HG02938 (cell line): Measurements from ENCODE around the gene SPI1.

Experiments
- ATAC-seq: cut with Tn5 transposase; IDR thresholded peaks from one replicate; pipeline ENCODE4 v1.9.1; 2021; ENCODE audit warnings: mild to moderate bottlenecking, moderate library complexity; ENCODE audit not compliant: unreplicated experiment

The SPI1 gene

DNA sequence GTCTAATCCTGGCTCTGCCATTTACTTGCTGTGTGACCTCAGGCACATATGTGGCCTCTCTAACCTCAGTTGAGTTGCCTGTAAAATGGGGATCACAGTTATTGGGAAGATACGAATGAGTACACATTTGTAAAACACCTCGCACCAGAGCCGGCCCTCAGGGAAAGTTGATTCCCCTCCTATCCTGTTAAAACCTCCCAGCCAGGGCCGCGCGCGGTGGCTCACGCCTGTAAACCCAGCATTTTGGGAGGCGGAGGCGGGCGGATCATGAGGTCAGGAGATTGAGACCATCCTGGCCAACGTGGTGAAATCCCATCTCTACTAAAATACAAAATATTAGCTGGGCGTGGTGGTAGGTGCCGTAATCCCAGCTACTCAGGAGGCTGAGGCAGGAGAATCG, 18.0 kb downstream of the SPI1 start:
- no peak for ATAC-seq

- no peak for ATAC-seq
Observed at GRCh38 chr11:47359586-47359985, 18.8 kb downstream of the SPI1 start.

DNA sequence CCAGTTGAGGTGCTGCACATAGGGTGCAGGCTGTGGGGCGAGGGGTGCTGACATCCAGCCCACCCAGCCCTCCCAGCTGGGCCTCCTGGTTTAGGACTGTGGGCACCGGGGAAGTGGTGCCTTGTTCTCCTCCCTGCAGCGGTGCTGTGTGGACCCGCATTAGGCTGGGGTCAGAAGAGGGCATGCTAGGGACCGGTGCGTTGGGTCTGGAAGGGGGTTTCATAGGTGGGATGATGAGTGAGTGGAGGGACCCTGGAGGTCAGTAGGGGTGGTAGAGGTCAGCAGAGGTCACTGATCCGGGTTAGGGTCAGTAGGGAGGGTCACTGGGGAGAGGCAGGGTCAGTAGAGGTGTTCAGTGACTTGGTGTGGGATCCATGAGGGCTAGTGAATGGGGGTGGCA, 19.2 kb downstream of the SPI1 start:
- no peak for ATAC-seq

DNA sequence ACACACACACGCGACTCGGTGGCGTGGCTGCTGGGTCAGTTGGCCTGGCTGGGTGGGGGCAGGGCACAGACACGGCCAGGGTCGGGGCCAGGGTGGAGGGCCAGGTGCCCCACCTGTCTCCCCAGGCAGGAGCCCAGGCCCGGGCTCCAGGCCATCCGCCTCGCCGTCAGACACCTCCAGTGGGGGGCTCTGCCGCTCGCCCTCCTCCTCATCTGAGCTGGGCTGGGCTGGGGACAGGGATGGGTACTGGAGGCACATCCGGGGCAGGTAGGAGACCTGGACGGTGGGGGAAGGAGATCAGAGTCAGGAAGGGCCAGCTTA, 19.7 kb downstream of the SPI1 start:
- no peak for ATAC-seq

- ATAC-seq = no peak
Observed at GRCh38 chr11:47357985-47358730, 20.2 kb downstream of the SPI1 start.

DNA sequence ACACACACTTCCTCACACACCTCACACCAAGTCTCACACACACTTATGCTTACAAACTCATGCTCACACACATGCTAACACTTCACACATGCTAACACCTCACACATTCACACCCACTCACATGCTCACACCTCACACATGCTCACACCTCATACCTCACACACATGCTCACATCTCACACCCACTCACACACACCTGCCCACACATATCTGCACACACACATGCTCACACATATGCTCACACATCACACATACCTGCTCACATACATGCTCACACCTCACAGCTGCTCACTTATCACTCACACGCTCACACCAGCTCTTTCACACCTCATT, 21.4 kb downstream of the SPI1 start:
- no peak for ATAC-seq

GRCh38 chr11:47356129-47356997, 22.0 kb downstream of the SPI1 start:
- ATAC-seq = no peak

DNA sequence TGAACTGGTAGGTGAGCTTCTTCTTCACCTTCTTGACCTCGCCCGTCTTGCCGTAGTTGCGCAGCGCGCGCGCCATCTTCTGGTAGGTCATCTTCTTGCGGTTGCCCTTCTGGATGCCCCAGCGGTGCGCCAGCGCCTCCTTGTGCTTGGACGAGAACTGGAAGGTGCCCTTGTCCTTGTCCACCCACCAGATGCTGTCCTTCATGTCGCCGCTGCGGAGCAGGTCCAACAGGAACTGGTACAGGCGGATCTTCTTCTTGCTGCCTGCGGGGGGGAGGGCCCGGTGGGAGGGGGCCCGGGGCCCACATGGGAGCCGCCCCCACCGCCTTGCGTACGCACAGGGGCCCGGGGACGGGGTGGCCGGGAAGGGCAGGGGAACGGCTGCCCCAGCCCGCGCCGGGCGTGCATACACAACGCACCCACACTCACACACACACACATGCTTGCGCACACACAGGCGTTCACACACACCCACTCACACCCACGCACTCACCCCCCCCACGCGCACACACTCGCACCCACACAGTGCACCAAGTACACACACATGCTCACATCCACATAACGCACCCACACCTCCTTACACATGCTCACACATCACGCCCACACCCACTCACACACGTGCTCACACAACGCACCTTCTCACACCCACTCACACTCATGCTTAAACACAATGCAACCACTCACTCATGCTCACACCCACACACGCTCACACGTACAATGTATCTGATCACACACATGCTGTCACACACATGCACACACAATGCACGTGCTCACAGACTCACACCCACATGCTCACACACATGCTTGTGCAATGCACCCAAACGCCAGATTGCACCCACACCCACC, 22.8 kb downstream of the SPI1 start:
- ATAC-seq = no peak

GRCh38 chr11:47354913-47355282, 23.4 kb downstream of the SPI1 start:
- ATAC-seq = no peak

- ATAC-seq = no peak
Observed at GRCh38 chr11:47353978-47354774, 24.2 kb downstream of the SPI1 start.

- no peak for ATAC-seq
Observed at GRCh38 chr11:47352556-47352955, 25.8 kb downstream of the SPI1 start, which contains the start of gene MYBPC3. Gene MYBPC3, minus strand, starts transcription at chr11:47352702. Its CDS starts 55 bp downstream, at chr11:47352647.

DNA sequence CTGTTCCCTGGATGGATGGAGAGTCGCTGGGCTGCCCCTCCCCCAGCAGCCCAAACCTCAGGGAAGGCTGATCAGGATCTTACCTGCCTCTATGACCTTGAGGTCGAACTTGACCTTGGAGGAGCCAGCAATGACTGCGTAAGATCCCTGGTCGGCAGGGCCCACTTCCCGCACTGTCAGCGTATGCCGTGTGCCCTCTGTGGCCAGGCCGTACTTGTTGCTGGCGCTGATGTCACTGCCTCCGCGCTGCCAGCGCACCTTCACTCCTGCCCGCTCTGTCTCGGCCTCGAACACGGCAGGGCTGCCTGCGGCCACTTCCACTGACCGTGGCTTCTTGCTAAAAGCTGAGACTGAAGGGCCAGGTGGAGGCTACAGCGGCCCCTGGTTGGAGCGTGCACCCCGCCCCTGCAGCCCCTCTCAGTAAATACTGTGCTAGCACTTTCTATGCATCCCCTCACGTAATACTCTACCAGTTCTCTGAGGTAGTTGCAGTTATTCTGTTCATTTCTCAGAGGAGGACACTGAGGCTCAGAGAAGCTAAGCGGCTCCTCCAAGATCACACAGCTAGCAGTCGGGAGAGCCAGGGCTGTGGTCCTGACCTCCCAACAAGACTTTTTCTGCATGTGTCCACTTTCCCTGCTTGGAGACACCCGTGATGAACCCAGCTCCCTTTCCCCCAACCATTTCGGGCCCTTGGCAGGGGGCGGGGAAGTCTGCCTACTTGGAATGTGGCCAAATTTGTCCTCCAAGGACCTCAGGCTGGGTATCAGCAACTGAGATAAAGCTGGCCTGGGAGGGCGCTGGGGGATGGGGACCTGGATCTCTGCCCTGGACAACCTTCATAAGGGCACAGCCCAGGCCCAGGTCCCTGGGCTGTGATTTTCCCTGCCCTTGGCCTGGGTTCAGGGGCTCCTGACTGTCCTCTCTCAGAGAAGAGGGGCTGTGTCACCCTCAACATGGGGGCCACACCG, 26.9 kb downstream of the SPI1 start:
- ATAC-seq = no peak

DNA sequence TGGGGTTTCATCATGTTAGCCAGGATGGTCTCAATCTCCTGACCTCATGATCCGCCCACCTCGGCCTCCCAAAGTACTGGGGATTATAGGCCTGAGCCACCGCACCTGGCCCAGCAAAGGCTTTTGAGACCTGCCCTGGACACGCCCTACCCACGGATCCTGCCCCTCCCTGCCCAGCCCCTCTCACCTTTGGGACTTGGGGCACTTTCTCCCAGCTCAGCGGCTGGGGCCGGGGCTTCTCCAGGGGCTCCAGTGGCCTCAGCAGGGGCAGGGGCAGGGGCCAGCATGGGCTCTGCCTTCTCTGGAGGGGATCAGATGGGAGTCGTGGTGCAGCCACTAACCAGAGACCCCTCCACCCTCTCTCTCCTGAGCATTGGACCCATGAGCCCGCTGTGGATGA, 28.0 kb downstream of the SPI1 start:
- ATAC-seq = no peak

- no peak for ATAC-seq
Observed at GRCh38 chr11:47349521-47350095, 28.7 kb downstream of the SPI1 start.

DNA sequence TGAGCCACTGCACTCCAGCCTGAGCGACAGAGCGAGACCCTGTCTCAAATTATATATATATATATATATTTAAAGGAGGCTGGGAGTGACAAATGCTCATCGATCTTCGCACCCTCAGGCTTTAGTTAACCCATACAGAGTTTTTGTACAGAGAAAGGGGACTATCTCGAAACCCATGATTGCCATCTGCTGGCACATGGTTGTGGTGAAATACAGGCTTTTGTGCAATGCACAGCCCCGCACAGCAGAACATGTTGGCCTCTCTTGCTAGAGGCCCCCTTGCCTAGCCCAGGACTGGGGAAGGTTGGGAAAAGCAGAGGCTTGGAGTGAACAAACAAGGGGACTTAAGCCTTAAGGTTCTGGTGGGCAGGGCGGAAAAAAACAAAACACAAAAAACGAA, 29.5 kb downstream of the SPI1 start:
- no peak for ATAC-seq

DNA sequence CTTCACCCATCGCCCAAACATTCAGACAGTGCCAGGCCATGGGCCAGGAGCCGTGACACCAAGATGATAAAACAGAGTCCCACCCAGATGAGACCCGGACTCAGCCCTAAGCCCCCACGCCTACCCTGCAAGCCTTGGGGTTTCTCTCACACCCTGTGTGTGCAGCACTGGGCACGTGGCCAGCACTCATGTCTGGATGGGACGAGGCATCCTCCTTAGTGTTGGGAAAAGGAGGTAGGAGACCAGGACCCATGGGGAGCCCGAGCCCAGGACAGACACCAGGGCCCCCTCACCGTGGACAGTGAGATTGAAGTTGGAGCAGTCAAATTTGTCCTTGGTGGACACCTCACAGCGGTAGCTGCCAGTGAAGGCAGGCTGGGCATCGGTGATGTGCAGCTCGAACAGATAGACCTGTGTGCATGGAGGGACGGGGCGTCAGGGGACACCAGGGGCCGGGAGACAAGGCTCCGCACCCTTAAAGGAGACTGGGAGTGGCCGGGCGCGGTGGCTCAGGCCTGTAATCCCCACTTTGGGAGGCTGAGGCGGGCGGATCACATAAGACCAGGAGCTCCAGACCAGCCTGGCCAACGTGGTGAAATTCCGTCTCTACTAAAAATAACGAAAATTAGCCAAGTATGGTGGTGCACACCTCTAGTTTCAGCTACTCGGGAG, 30.1 kb downstream of the SPI1 start:
- ATAC-seq = no peak

DNA sequence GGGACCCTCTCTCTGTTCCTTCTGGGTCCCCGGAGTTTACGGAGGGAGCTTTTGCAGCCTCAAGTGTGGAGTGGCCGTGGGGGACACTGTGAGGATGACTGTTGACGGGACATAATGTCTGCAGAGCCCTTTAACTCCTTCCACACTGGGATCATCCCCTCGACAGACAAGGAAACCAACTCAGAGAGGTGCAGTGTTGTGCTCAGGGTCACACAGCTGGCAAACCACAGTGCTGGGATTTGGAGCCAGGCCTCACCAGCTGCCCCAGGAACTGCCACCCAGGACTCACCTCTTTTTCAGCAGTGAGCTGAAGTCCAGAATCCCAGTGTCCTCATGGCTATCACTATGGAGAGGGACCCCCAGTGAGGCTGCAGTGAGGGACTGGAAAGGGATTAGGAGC, 31.2 kb downstream of the SPI1 start:
- ATAC-seq = no peak

DNA sequence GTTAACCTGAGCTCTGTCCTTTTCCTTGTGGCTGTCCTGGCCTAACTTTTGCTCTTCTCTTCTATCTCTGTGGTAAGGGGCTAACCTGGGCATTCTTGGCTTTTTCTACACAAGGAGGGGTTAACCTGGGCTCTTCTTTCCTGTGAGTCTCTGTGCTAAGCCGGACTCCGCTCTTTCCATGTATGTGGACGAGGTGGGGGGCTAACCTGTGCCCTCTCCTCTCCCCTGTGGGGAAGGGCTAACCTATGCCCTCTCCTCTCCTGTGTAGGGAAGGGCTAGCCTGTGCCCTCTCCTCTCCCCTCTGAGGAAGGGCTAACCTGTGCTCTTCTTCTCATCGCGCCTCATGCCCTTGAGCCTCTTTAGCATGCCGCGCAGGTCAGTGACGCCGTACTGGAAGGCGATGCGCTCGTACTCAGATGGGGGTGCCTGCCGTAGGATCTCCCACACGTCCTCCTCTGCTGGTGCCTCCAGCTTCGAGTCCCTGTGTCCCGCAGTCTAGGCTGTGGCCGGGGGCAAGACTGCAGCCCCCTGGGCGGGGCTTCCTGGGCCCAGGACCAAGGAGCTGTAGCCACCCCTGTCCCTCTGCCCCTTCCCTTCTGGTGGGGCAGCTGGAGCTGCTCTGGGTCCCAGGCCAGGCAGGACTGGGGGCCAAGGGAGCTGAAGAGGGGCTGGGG, 32.3 kb downstream of the SPI1 start:
- no peak for ATAC-seq
